Measurements from ENCODE around the gene LRRC25. TPM values are rescaled to one million over a fixed set of nuclear protein-coding genes. Genes with fewer than 3 reads are reported as not detected.

The LRRC25 gene
- total RNA-seq, 1 donor from 2014 or later: not detected

DNA sequence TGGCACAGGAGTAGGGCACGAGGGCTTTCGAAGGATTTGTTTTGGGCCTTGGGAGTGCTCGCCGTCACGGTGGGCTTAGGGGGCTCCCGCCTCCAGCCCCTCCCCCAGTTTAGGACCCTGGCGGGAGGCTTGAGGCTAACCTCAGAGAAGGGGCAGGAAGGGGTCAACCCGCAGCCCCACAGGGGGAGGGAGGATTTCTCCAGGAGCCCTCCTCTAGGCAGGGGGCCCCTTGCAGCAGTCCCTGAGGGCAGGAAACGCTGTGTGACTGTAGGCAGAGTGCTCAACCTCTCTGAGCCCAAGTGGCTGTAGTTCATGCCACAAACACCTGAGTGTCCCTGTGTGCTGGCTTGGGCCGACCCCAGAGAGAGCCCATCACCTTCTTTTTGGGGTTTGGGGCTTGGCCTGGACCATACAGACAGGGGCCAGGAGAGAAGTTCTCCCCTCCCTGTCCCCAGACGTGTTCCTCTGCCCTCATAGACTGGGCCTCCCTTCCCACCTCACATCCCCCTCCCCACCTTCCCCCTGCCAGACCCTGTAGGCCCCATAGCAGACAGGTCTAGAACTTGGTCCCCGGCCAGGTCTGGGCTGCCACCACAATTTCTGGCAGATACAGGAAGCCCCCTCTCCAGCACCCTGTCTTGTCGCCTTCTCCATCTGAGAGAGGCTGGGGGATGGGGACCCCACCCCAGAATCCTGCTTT is 32.4 kb upstream of the LRRC25 start:
- Mint-ChIP-seq H3K36me3 (no peaks in the 10 kb centered on the region), H3K9me3 (no peaks in the 10 kb centered on the region), H3K4me3 (peak overlapping the region; percentile 53), H3K27ac (peak overlapping the region; percentile 56), H3K4me1 (peaks cover 33% of the 10 kb centered on the region), H3K27me3 (ENCODE audit: low read depth) (no peaks in the 10 kb centered on the region)
- TF ChIP-seq, protein P1, sequence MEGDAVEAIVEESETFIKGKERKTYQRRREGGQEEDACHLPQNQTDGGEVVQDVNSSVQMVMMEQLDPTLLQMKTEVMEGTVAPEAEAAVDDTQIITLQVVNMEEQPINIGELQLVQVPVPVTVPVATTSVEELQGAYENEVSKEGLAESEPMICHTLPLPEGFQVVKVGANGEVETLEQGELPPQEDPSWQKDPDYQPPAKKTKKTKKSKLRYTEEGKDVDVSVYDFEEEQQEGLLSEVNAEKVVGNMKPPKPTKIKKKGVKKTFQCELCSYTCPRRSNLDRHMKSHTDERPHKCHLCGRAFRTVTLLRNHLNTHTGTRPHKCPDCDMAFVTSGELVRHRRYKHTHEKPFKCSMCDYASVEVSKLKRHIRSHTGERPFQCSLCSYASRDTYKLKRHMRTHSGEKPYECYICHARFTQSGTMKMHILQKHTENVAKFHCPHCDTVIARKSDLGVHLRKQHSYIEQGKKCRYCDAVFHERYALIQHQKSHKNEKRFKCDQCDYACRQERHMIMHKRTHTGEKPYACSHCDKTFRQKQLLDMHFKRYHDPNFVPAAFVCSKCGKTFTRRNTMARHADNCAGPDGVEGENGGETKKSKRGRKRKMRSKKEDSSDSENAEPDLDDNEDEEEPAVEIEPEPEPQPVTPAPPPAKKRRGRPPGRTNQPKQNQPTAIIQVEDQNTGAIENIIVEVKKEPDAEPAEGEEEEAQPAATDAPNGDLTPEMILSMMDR (IDR thresholded peaks at IDR 0.05; ENCODE audit: unreplicated experiment): no peak
- no peak for DNase-seq (ENCODE audit: low spot score in 2 of 2, unreplicated experiment in 2 of 2)

DNA sequence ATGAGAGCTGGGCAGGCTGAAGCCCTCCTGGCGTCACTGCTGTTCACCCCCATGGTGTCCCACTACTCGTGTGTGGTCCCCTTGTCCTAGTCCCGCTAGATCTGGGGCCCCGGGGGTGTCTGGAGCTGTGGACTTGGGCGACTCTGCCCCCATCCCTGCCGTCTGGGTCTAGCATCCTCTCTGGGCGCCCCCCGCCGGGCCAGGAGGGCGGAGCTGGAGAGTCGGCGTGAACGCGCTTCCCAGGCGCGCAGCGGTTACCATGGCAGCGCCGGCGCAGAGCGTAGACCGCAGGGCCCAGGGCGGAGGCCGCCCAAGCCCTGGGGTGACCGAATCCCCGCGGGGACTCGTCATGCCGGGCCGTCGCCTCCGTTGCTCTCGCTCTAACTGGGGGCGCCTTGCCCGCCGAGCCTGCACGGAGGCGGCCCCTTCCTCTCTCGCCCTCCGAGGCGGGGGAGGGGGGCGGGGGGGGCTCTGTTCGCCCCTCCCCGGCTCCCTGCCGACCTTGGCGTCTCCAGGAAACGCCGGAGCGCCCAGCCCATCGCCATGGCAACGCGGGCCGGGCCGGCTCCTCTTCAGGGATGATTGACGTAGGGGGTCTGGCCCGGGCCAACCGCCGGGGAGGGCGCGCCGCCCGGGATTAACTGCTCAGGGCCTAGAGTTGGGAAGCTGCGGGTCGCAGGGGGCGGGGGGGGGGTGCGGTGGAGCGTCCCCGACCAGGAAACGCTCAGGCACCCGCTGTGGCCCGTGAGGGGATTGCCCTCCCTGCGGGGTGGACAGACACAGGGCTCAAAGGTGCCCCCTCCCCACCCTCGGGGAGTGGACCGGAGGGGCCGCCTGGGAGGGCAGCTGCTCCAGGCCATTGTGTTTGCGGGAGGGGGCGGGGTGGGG is 31.6 kb upstream of the LRRC25 start:
- no peaks in the 10 kb centered on the region for H3K9me3 Mint-ChIP-seq
- H3K27ac Mint-ChIP-seq: peak overlapping the region; percentile 21
- TF ChIP-seq, protein P1 (IDR thresholded peaks at IDR 0.05; ENCODE audit: unreplicated experiment): no peak
- peak; percentile 75 to 81 for DNase-seq (ENCODE audit: low spot score in 2 of 2, unreplicated experiment in 2 of 2)
- peaks cover 32% of the 10 kb centered on the region for H3K4me1 Mint-ChIP-seq
- H3K36me3 Mint-ChIP-seq: no peaks in the 10 kb centered on the region
- peak overlapping the region; percentile 37 for H3K4me3 Mint-ChIP-seq
- H3K27me3 Mint-ChIP-seq (ENCODE audit: low read depth): no peaks in the 10 kb centered on the region

DNA sequence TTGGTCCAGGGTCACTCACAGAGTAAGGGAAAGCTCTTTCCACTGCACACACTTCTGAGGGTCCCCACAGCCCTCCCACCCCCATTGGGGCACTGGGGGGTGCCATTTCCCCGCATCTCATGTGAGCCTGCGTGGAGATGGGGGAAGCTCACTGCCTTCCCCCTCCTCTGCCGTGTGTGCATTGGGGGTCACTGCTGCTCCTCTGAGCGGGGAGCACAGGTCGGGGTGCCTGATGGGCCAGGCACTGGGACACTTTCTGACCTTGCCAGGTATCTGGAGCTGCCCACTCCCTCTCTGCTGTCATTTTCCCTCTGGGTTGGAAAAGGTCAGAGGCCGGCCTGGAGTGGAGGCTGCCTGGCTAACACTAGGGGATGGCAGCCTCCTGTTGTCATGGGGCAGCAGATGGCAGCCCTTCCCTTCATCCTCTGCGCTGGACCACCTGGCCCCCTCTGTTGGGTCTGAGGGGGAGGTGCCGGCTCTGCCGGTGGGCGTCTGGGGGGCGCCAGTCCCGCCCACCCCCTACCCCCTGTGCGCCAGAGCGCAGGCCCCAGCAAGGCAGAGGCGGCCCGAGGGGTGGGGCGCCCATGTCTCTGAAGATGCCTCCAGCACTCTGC is 30.9 kb upstream of the LRRC25 start:
- no peaks in the 10 kb centered on the region for H3K27me3 Mint-ChIP-seq (ENCODE audit: low read depth)
- H3K27ac Mint-ChIP-seq: no peak overlapping the region
- DNase-seq (ENCODE audit: low spot score in 2 of 2, unreplicated experiment in 2 of 2): no peak
- H3K36me3 Mint-ChIP-seq: no peaks in the 10 kb centered on the region
- H3K9me3 Mint-ChIP-seq: no peaks in the 10 kb centered on the region
- TF ChIP-seq, protein P1 (IDR thresholded peaks at IDR 0.05; ENCODE audit: unreplicated experiment): no peak
- H3K4me1 Mint-ChIP-seq: peaks cover 37% of the 10 kb centered on the region
- H3K4me3 Mint-ChIP-seq: no peak overlapping the region

DNA sequence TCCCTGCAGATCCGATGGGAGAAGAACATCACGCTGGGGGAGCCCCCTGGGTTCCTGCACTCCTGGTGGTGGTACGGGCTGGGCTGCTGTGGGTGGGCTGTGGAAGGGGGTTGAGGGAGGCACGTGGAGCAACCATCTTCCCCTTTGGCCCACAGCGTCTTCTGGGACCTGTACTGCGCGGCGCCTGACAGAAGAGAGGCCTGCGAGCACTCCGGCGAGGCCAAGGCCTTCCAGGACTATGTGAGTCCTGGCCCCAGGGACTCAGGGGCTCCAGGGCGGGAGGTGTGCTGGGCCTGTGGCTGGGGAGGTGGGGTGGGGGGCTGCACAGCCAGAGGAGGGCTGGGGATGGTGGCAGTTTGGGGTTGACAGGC is 30.3 kb upstream of the LRRC25 start:
- Mint-ChIP-seq H3K27me3 (ENCODE audit: low read depth) (no peaks in the 10 kb centered on the region), H3K9me3 (no peaks in the 10 kb centered on the region), H3K36me3 (no peaks in the 10 kb centered on the region), H3K4me3 (no peak overlapping the region), H3K27ac (peak overlapping the region; percentile 30), H3K4me1 (peaks cover 40% of the 10 kb centered on the region)
- no peak for DNase-seq (ENCODE audit: low spot score in 2 of 2, unreplicated experiment in 2 of 2)
- TF ChIP-seq, protein P1 (IDR thresholded peaks at IDR 0.05; ENCODE audit: unreplicated experiment): no peak

DNA sequence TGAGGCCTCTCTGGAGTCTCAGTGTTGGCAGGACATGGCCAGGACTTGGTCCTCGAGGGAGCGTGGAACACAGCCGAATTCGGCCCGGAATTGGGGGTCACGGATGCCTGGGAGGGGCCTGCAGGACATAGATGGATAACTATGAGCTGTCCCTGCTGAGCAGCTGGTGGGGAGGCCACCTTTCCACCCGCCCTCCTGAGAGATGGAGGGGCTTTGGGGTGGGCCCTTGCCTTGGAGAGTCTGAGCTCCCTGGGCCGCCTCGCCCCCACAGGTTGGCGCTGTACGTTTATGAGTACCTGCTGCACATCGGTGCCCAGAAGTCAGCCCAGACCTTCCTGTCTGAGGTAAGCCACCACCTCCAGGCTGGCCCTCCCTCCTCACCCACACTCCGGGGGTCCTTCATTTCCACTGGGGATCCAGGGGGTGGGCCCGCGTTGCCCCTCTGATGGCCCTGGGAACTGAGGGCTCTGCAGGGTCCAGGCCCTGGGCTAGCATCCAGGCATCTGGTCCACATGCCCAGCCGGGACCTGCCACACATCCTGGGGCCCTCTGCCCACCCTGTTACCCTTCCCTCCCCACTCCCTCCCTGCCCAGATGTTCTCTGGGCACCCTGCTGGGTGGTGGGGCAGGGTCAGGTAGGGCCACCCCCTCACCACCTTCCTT is 29.8 kb upstream of the LRRC25 start:
- Mint-ChIP-seq H3K4me1 (peaks cover 38% of the 10 kb centered on the region), H3K9me3 (no peaks in the 10 kb centered on the region), H3K4me3 (no peak overlapping the region), H3K27ac (no peak overlapping the region), H3K36me3 (no peaks in the 10 kb centered on the region), H3K27me3 (ENCODE audit: low read depth) (no peaks in the 10 kb centered on the region)
- TF ChIP-seq, protein P1 (IDR thresholded peaks at IDR 0.05; ENCODE audit: unreplicated experiment): no peak
- DNase-seq (ENCODE audit: low spot score in 2 of 2, unreplicated experiment in 2 of 2): no peak

Data from mesothelial cell of epicardium (in vitro differentiated cells).